Keratinocyte (primary cell): ENCODE measurements around the gene KCNC1. TPM values are rescaled to one million over a fixed set of nuclear protein-coding genes. Genes with fewer than 3 reads are reported as not detected.

ENCODE experiments used
- DNase-seq: peaks from one replicate; pipeline ENCODE4 v3.0.0-alpha.2; 2011; ENCODE audit warnings: low read depth, missing footprints, low spot score
- FAIRE-seq: peaks from 2 replicates; lab custom pipeline; 2011; peaks lifted over from hg19 to GRCh38; lab: Jason Lieb, UNC
- H2AFZ ChIP-seq: 2 replicates; pipeline ENCODE4 v1.6.0; 2012; ENCODE audit warnings: low read length, control low read depth, inconsistent platforms; ENCODE audit not compliant: control insufficient read depth
- H3K27ac ChIP-seq: 2 replicates; pipeline ENCODE4 v1.5.1; 2011; ENCODE audit warnings: low read length; ENCODE audit not compliant: control insufficient read depth, insufficient read depth
- H3K27me3 ChIP-seq: 3 replicates; pipeline ENCODE4 v1.6.0; 2011; ENCODE audit warnings: low read length; ENCODE audit not compliant: control insufficient read depth, insufficient read depth; ENCODE audit errors: extremely low read depth
- H3K36me3 ChIP-seq, 2 experiments: 2 replicates in 1 of 2; 3 replicates in 1 of 2; pipeline ENCODE4 v1.5.1; 2011; ENCODE audit warnings: low read length in 2 of 2, mild to moderate bottlenecking in 1 of 2; ENCODE audit not compliant: control insufficient read depth in 2 of 2, insufficient read depth in 2 of 2; ENCODE audit errors: extremely low read depth in 1 of 2
- H3K4me1 ChIP-seq: 3 replicates; pipeline ENCODE4 v1.5.1; 2011; ENCODE audit warnings: low read length; ENCODE audit not compliant: control insufficient read depth, insufficient read depth; ENCODE audit errors: extremely low read depth
- H3K4me2 ChIP-seq: 3 replicates; pipeline ENCODE4 v1.6.0; 2011; ENCODE audit warnings: low read depth, low read length; ENCODE audit not compliant: control insufficient read depth, insufficient read depth; ENCODE audit errors: extremely low read depth
- H3K4me3 ChIP-seq, 3 experiments: fragments of 200-600 bp in 1 of 3; sonication (generic) in 1 of 3; 2 replicates in 2 of 3; 3 replicates in 1 of 3; pipeline ENCODE4 v1.5.1; 2011 to 2016; ENCODE audit warnings: low read length in 3 of 3, mild to moderate bottlenecking in 3 of 3, control low read depth in 2 of 3, inconsistent platforms in 1 of 3, low read depth in 1 of 3, mixed read lengths in 1 of 3, mixed run types in 1 of 3, moderate library complexity in 1 of 3; ENCODE audit not compliant: control insufficient read depth in 2 of 3, insufficient read depth in 2 of 3; ENCODE audit errors: extremely low read depth in 1 of 3
- H3K79me2 ChIP-seq: 2 replicates; pipeline ENCODE4 v1.6.0; 2012; ENCODE audit warnings: low read length; ENCODE audit not compliant: control insufficient read depth, insufficient read depth
- H3K9ac ChIP-seq: 3 replicates; pipeline ENCODE4 v1.6.0; 2011; ENCODE audit warnings: low read length; ENCODE audit not compliant: control insufficient read depth, insufficient read depth; ENCODE audit errors: extremely low read depth
- H3K9me1 ChIP-seq: 3 replicates; pipeline ENCODE4 v1.6.0; 2011; ENCODE audit warnings: low read length; ENCODE audit not compliant: control insufficient read depth, insufficient read depth; ENCODE audit errors: extremely low read depth
- H3K9me3 ChIP-seq: 2 replicates; pipeline ENCODE4 v1.5.1; 2012; ENCODE audit warnings: low read depth, low read length; ENCODE audit not compliant: control insufficient read depth
- H4K20me1 ChIP-seq: 3 replicates; pipeline ENCODE4 v1.6.0; 2011; ENCODE audit warnings: low read length; ENCODE audit not compliant: control insufficient read depth, insufficient read depth; ENCODE audit errors: extremely low read depth
- CTCF ChIP-seq, 3 experiments: IDR thresholded peaks in 1 of 3; conservative IDR thresholded peaks in 1 of 3; optimal IDR thresholded peaks in 1 of 3; 2 replicates in 2 of 3; 3 replicates in 1 of 3; pipeline versions ENCODE3 to v1.5.1; 2011; ENCODE audit warnings: low read length in 3 of 3, mild to moderate bottlenecking in 3 of 3, moderate library complexity in 2 of 3, control low read depth in 1 of 3, inconsistent platforms in 1 of 3; ENCODE audit not compliant: insufficient read depth in 2 of 3; ENCODE audit errors: extremely low read depth in 1 of 3
- EZH2 ChIP-seq: IDR thresholded peaks from one replicate; pipeline ENCODE4 v1.6.1; 2012; ENCODE audit warnings: inconsistent platforms, mild to moderate bottlenecking, low read length, moderate library complexity
- dilution Hi-C: fragments of 300-500 bp; cut with MboI; formaldehyde crosslinking; loops from one replicate; pipeline ENCODE4 v1.7.0; 2020; ENCODE audit warnings: low sequenced_read_pairs; ENCODE audit not compliant: extremely low pct_ligation_motif_present
- polyA plus RNA-seq, 5 experiments: library from polyadenylated mRNA; depleted of rRNA in 3 of 5; stranded (reverse) in 3 of 5; stranded (forward) in 1 of 5; unstranded in 1 of 5; fragments of >200 nt; gene quantifications; 1 replicate in 1 of 5; 2 replicates in 3 of 5; 3 replicates in 1 of 5; pipeline versions ENCODE4 v1.2.1 to v1.2.3, GENCODE V29; 2011 to 2012; ENCODE audit warnings: missing spikeins in 2 of 5, low read depth in 1 of 5, low replicate concordance in 1 of 5

KCNC1 gene
- polyA plus RNA-seq, 1 donor (not counting 4 experiments of a cell fraction or from before 2014, with no cell fraction given): not detected

GRCh38 chr11:17770917-17771316 lies 36.3 kb downstream of the KCNC1 start:
- no peak overlapping the region for H3K9ac ChIP-seq
- dilution Hi-C loops: no loop called here
- H3K27me3 ChIP-seq: no peaks in the 10 kb centered on the region
- FAIRE-seq: no peak
- no peak for DNase-seq
- H3K4me2 ChIP-seq: no peak overlapping the region
- no peaks in the 10 kb centered on the region for H4K20me1 ChIP-seq
- no peaks in the 10 kb centered on the region for H3K9me3 ChIP-seq
- no peaks in the 10 kb centered on the region for H3K79me2 ChIP-seq
- no peaks in the 10 kb centered on the region for H3K36me3 ChIP-seq
- H3K27ac ChIP-seq: no peak overlapping the region
- H2AFZ ChIP-seq: no peak overlapping the region
- no peak overlapping the region for H3K4me3 ChIP-seq
- no peaks in the 10 kb centered on the region for H3K9me1 ChIP-seq
- H3K4me1 ChIP-seq: no peaks in the 10 kb centered on the region
- TF ChIP-seq CTCF (optimal IDR thresholded peaks at IDR 0.05 in 1 of 3, IDR thresholded peaks at IDR 0.05 in 1 of 3, conservative IDR thresholded peaks at IDR 0.05 in 1 of 3; ENCODE audit: extremely low read depth in 1 of 3, insufficient read depth in 2 of 3, low read length in 3 of 3): peak; percentile 22 to 27 (median 24)
- TF ChIP-seq EZH2: no peak

DNA sequence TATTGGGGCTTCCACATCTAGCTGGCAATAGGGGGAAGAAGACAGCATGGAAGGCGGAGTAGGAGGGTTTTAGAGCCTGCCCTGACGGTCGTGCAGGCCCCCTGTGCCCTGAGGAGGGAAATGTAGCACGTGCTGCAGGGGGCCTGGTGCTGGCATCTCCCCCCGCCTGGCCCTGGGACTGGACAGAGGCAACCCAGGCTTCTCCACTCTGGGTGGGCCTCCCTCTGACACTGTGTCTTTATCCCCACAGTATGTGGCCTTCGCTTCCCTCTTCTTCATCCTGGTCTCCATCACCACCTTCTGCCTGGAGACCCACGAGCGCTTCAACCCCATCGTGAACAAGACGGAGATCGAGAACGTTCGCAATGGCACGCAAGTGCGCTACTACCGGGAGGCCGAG lies 36.8 kb downstream of the KCNC1 start:
- Histone ChIP-seq H4K20me1 (no peaks in the 10 kb centered on the region), H3K4me1 (no peaks in the 10 kb centered on the region), H3K27ac (no peak overlapping the region), H2AFZ (no peak overlapping the region), H3K4me3 (no peak overlapping the region), H3K36me3 (no peaks in the 10 kb centered on the region), H3K9ac (no peak overlapping the region), H3K27me3 (no peaks in the 10 kb centered on the region), H3K9me1 (no peaks in the 10 kb centered on the region), H3K4me2 (no peak overlapping the region), H3K79me2 (no peaks in the 10 kb centered on the region), H3K9me3 (no peaks in the 10 kb centered on the region)
- TF ChIP-seq EZH2 (no peak), CTCF (optimal IDR thresholded peaks at IDR 0.05 in 1 of 3, IDR thresholded peaks at IDR 0.05 in 1 of 3, conservative IDR thresholded peaks at IDR 0.05 in 1 of 3; ENCODE audit: extremely low read depth in 1 of 3, insufficient read depth in 2 of 3, low read length in 3 of 3) (no peak)
- no peak for DNase-seq
- dilution Hi-C loops: no loop called here
- no peak for FAIRE-seq
